Ovary (tissue), 9 donors: ENCODE results near the gene DNAAF1. TPM values are rescaled to one million over a fixed set of nuclear protein-coding genes. Genes with fewer than 3 reads are reported as not detected.

Experiments
- DNase-seq, 5 donors: peaks; one replicate each; pipeline ENCODE4 v3.0.0-alpha.2; 2019 to 2020
- H3K27ac ChIP-seq, 2 donors: fragments of 200-600 bp; one replicate each; pipeline versions ENCODE4 v1.5.1 to v1.8.0; 2019 to 2022
- H3K27me3 ChIP-seq: fragments of 200-600 bp; one replicate; pipeline ENCODE4 v1.8.0; 2022
- H3K36me3 ChIP-seq: fragments of 200-600 bp; sonication (generic); one replicate; pipeline ENCODE4 v1.5.1; 2019
- H3K4me1 ChIP-seq: one replicate; pipeline ENCODE4 v1.8.1; 2013; ENCODE audit warnings: mild to moderate bottlenecking, moderate library complexity; ENCODE audit not compliant: insufficient read depth
- H3K4me3 ChIP-seq: fragments of 200-600 bp; sonication (generic); one replicate; pipeline ENCODE4 v1.5.1; 2017
- H3K9me3 ChIP-seq, 2 donors: fragments of 200-600 bp in 1 of 2; sonication (generic) in 1 of 2; one replicate each; pipeline versions ENCODE4 v1.5.1 to v1.8.1; 2013 to 2019; ENCODE audit warnings: mild to moderate bottlenecking in 1 of 2, moderate library complexity in 1 of 2
- EP300 ChIP-seq: sonication (generic); formaldehyde crosslinking; IDR thresholded peaks from one replicate; pipeline ENCODE4 v1.6.1; 2017; ENCODE audit warnings: antibody characterized with exemption
- POLR2A ChIP-seq: fragments of 450-650 bp; IDR thresholded peaks from one replicate; pipeline ENCODE4 v1.6.1; 2017; ENCODE audit warnings: antibody characterized with exemption, mild to moderate bottlenecking, moderate library complexity
- WGBS, 3 donors: extraction: QIAGEN DNeasy Blood & Tissue Kit in 1 of 3; methylation state at CpG; one replicate each; pipeline versions ENCODE4 v1.1.5 to v1.1.7; 2013 to 2017; 5-methylcytosine and 5-hydroxymethylcytosine counted together
- intact Hi-C, 4 donors: fragments of 100-400 bp; cut with DNase I; formaldehyde crosslinking; loops; one replicate each; pipeline versions ENCODE4 v1.11.0 to v1.15.1; 2022 to 2023
- polyA plus RNA-seq, 2 donors: library from polyadenylated mRNA; stranded (reverse); fragments of 200-250 nt in 1 of 2; fragments of 350-450 nt in 1 of 2; fragmentation: Illumina TruSeq in 1 of 2; extraction: RNeasy Lipid Tissue Mini Kit (QIAGEN cat#74804) in 1 of 2; gene quantifications; one replicate each; pipeline ENCODE4 v1.2.3, GENCODE V29; 2013 to 2014
- total RNA-seq, 7 donors: library from RNA; depleted of rRNA in 2 of 7; stranded (reverse); fragments of >200 nt in 2 of 7; fragmentation: NEBNext Ultra II Directional in 3 of 7; extraction: Animal tissue kit (Norgen Biotek cat#: 25700) in 3 of 7; gene quantifications; one replicate each; pipeline versions ENCODE4 v1.1.0 to v1.2.4, GENCODE V29; 2016 to 2023
- TF ChIP-seq, protein P1 (sequence below), 3 donors: fragments of 450-650 bp in 2 of 3; fragments of 200-600 bp in 1 of 3; IDR thresholded peaks; one replicate each; pipeline versions ENCODE4 v1.5.1 to v1.8.0; 2016 to 2022; ENCODE audit warnings: antibody characterized with exemption in 3 of 3, mild to moderate bottlenecking in 1 of 3
- donor health status: DM: no; HTN: no; CAD: no; lungs with moderate emphysema.
- donor health status: DM: no; HTN: no; CAD: no.
- donor health status: Bipolar disorder and iron deficiency.
- donor health status: DM: yes; HTN: yes; CAD: no.
- donor health status: DM: no; HTN: no; CAD: no.
- donor health status: DM: yes; HTN: yes; CAD: no.

DNAAF1 gene
- total and polyA plus RNA-seq, 9 donors: 0.33 to 42.6 (median 1.8) TPM

DNA sequence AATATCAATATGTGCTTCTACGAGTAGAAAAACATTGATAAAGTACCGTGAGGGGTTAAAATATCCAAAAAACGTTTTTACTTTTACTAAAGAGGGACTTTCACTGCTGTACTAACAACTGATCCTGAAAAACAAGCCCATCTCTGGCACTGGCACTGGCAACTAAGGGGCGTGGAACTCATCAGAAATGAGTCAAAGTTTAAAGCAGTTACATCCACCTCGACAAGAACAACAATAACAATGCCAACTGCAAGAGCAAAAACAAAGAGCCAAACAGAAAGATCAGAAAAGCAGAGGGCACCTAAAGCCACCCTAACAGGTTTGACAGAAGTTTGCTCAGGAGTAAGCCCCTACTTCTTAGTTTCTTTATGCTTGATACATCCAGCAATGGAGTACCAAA is 41.4 kb upstream of the DNAAF1 start:
- intact Hi-C loops: no loop called here
- DNase-seq: no peak
- 13 to 37% (median 26%) methylated on average over 5 of the region's 5 CpGs for WGBS, 3 donors
- peaks cover 6% of the 10 kb centered on the region for H3K4me1 ChIP-seq
- H3K9me3 ChIP-seq: no peaks in the 10 kb centered on the region
- no peaks in the 10 kb centered on the region for H3K36me3 ChIP-seq
- no peaks in the 10 kb centered on the region for H3K27me3 ChIP-seq
- TF ChIP-seq POLR2A: no peak
- TF ChIP-seq, protein P1, sequence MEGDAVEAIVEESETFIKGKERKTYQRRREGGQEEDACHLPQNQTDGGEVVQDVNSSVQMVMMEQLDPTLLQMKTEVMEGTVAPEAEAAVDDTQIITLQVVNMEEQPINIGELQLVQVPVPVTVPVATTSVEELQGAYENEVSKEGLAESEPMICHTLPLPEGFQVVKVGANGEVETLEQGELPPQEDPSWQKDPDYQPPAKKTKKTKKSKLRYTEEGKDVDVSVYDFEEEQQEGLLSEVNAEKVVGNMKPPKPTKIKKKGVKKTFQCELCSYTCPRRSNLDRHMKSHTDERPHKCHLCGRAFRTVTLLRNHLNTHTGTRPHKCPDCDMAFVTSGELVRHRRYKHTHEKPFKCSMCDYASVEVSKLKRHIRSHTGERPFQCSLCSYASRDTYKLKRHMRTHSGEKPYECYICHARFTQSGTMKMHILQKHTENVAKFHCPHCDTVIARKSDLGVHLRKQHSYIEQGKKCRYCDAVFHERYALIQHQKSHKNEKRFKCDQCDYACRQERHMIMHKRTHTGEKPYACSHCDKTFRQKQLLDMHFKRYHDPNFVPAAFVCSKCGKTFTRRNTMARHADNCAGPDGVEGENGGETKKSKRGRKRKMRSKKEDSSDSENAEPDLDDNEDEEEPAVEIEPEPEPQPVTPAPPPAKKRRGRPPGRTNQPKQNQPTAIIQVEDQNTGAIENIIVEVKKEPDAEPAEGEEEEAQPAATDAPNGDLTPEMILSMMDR (IDR thresholded peaks at IDR 0.05): no peak
- no peak for TF ChIP-seq EP300
- no peak overlapping the region for H3K4me3 ChIP-seq
- H3K27ac ChIP-seq: no peak overlapping the region

GRCh38 chr16:84104231-84104630 is 40.9 kb upstream of the DNAAF1 start:
- Histone ChIP-seq H3K27ac (no peak overlapping the region), H3K36me3 (no peaks in the 10 kb centered on the region), H3K4me3 (no peak overlapping the region), H3K9me3 (no peaks in the 10 kb centered on the region), H3K27me3 (no peaks in the 10 kb centered on the region), H3K4me1 (peaks cover 6% of the 10 kb centered on the region)
- intact Hi-C loops: no loop called here
- TF ChIP-seq POLR2A (no peak), EP300 (no peak)
- TF ChIP-seq, protein P1 (IDR thresholded peaks at IDR 0.05): no peak
- 75 to 86% (median 76%) methylated on average over 3 of the region's 3 CpGs for WGBS, 3 donors
- no peak for DNase-seq

DNA sequence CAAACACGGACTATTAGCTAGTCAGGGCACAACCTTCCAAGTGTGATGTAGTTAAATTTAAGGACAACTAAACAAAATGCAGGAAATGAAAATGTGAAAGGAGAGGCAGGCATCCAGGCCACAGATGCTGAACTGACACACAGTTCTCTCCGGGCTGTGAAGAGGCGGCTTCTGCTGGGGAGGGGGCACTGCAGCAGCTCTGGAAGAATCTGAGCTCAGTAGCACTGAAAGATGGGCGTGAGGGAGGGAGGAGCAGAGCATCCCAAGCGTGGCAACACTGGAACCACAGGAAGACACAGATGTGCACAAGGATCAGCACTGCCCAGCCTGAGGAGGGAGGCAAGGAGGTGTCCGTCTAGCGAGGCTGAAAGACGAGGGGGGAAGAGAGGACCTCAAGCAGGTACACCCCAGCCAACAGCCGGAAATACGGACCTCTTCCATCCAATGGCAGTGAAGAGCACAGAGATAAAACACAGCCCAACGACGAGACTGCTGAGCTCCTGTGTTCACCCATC is 39.8 kb upstream of the DNAAF1 start:
- Histone ChIP-seq H3K27ac (no peak overlapping the region), H3K27me3 (no peaks in the 10 kb centered on the region), H3K36me3 (no peaks in the 10 kb centered on the region), H3K4me1 (peaks cover 6% of the 10 kb centered on the region), H3K4me3 (no peak overlapping the region), H3K9me3 (no peaks in the 10 kb centered on the region)
- intact Hi-C loops: no loop called here
- no peak for DNase-seq
- 64 to 73% (median 65%) methylated on average over 12 of the region's 12 CpGs for WGBS, 3 donors
- TF ChIP-seq POLR2A (no peak), EP300 (no peak)
- TF ChIP-seq, protein P1 (IDR thresholded peaks at IDR 0.05): no peak

DNA sequence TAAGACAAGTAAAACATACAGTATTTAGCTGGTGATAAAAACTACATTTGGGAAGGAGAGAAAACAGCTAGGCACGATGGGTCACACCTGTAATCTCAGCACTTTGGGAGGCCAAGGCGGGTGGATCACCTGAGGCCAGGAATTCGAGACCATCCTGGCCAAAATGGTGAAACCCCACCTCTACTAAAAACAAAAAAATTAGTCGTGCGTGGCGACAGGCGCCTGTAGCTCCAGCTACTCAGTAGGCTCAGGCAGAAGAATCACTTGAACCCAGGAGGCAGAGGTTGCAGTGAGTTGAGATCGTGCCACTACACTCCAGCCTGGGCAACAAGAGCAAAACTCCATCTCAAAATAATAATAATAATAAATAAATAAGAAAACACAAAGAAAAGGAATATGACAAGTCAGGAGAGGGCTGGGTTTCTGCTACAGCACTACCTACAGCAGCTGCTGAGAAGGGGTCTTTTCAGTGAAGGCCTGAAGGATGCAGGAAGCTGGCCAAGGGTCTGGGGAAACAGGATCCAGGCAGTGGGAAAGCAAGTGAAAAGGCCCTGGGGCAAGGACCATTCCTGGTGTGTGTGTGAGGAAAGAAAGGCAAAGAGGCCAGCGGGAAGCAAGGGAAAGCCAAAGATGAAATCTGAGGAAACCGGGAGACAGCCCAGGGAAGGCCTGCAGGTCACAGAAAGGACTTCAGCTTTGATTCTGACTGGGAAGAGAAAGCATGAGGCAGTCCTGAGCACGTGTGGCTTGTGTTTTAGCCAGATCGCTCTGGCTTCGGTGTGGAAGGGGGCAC is 39.0 kb upstream of the DNAAF1 start:
- 78 to 85% (median 80%) methylated on average over 13 of the region's 13 CpGs for WGBS, 3 donors
- DNase-seq: no peak
- H3K36me3 ChIP-seq: no peaks in the 10 kb centered on the region

More for the DNA sequence above, 39.0 kb upstream of the DNAAF1 start:
- Histone ChIP-seq H3K27me3 (no peaks in the 10 kb centered on the region), H3K27ac (no peak overlapping the region), H3K4me3 (no peak overlapping the region), H3K9me3 (no peaks in the 10 kb centered on the region), H3K4me1 (peaks cover 6% of the 10 kb centered on the region)
- no peak for TF ChIP-seq POLR2A
- no peak for TF ChIP-seq EP300
- TF ChIP-seq, protein P1 (IDR thresholded peaks at IDR 0.05): no peak
- intact Hi-C loops: no loop called here
